Lung (tissue), 12 donors: ENCODE measurements around the gene ARID1B. TPM values are rescaled to one million over a fixed set of nuclear protein-coding genes. Genes with fewer than 3 reads are reported as not detected.

Source experiments
- ATAC-seq: fragments of 200-7000 bp; cut with Tn5 transposase; one replicate; pipeline ENCODE4 v1.9.1; 2020; ENCODE audit warnings: moderate number of reproducible peaks; ENCODE audit not compliant: insufficient read depth, low FRiP score
- DNase-seq, 3 donors: peaks; one replicate each; pipeline ENCODE4 v3.0.0-alpha.2; 2013 to 2017
- H3K27ac ChIP-seq, 2 donors: one replicate each; pipeline ENCODE4 v1.5.1; 2013; ENCODE audit warnings: mild to moderate bottlenecking in 2 of 2, moderate library complexity in 2 of 2, control low read depth in 1 of 2, inconsistent platforms in 1 of 2, low read depth in 1 of 2, low read length in 1 of 2
- H3K27me3 ChIP-seq, 3 donors: one replicate each; pipeline ENCODE4 v1.5.1; 2013; ENCODE audit warnings: low read length in 2 of 3; ENCODE audit not compliant: control insufficient read depth in 3 of 3, insufficient read depth in 3 of 3
- H3K36me3 ChIP-seq, 4 donors: one replicate each; pipeline ENCODE4 v1.5.1; 2013; ENCODE audit warnings: low read length in 4 of 4, mild to moderate bottlenecking in 1 of 4, moderate library complexity in 1 of 4; ENCODE audit not compliant: control insufficient read depth in 4 of 4, insufficient read depth in 4 of 4
- H3K4me1 ChIP-seq, 5 donors: one replicate each; pipeline ENCODE4 v1.5.1; 2013; ENCODE audit warnings: low read length in 5 of 5, mild to moderate bottlenecking in 2 of 5, moderate library complexity in 1 of 5; ENCODE audit not compliant: control insufficient read depth in 5 of 5, insufficient read depth in 5 of 5
- H3K4me3 ChIP-seq: one replicate; pipeline ENCODE4 v1.5.1; 2013; ENCODE audit warnings: mild to moderate bottlenecking, control low read depth, moderate library complexity
- H3K9ac ChIP-seq, 2 donors: one replicate each; pipeline ENCODE4 v1.5.1; 2013; ENCODE audit warnings: low read length in 2 of 2, control low read depth in 1 of 2; ENCODE audit not compliant: insufficient read depth in 1 of 2
- H3K9me3 ChIP-seq, 4 donors: one replicate each; pipeline ENCODE4 v1.5.1; 2013; ENCODE audit warnings: low read length in 3 of 4, mild to moderate bottlenecking in 1 of 4, moderate library complexity in 1 of 4; ENCODE audit not compliant: control insufficient read depth in 4 of 4, insufficient read depth in 3 of 4
- WGBS, 2 donors: extraction: QIAGEN DNeasy Blood & Tissue Kit; methylation state at CpG; one replicate each; pipeline ENCODE4 v1.1.7; 2013; 5-methylcytosine and 5-hydroxymethylcytosine counted together
- polyA plus RNA-seq, 2 donors: library from polyadenylated mRNA; stranded (reverse); fragments of 200-250 nt; gene quantifications; one replicate each; pipeline ENCODE4 v1.2.1, GENCODE V29; 2013
- total RNA-seq, 2 donors: library from RNA; depleted of rRNA in 1 of 2; stranded (reverse); fragments of >200 nt in 1 of 2; gene quantifications; one replicate each; pipeline ENCODE4 v1.2.1, GENCODE V29; 2014 to 2021
- TF ChIP-seq, protein P1 (sequence below): IDR thresholded peaks from 2 replicates; pipeline ENCODE4 v1.5.1; 2012; ENCODE audit warnings: mild to moderate bottlenecking; ENCODE audit errors: control extremely low read depth, extremely low read depth
- donor health status: control.
- donor health status: control.
- donor health status: Bipolar disorder and iron deficiency.
- donor health status: healthy.
- donor health status: DM: yes; HTN: yes; CAD: no.

The ARID1B gene
- total and polyA plus RNA-seq, 4 donors = 10.5 to 239 (median 50.9) TPM

DNA sequence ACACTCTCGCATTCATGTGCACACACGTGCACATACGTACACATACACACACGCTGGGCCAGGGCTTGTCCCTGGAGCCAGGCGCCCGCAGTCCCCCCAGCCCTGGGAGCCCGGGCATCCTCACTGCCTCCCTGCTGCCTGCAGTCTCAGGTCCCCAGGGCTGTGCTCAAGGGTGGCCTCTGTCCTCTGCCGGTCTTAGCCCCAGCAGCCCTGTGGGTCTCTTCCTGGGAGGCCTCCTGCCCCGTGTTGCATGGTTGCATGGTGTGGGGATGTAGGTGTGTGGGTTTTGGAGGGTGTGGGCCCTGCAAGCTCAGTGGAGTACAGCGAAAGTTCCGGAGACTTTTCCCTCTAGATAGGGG lies 444.6 kb downstream of the ARID1B start:
- H3K9ac ChIP-seq = no peak overlapping the region
- no peak overlapping the region for H3K4me3 ChIP-seq
- TF ChIP-seq, protein P1, sequence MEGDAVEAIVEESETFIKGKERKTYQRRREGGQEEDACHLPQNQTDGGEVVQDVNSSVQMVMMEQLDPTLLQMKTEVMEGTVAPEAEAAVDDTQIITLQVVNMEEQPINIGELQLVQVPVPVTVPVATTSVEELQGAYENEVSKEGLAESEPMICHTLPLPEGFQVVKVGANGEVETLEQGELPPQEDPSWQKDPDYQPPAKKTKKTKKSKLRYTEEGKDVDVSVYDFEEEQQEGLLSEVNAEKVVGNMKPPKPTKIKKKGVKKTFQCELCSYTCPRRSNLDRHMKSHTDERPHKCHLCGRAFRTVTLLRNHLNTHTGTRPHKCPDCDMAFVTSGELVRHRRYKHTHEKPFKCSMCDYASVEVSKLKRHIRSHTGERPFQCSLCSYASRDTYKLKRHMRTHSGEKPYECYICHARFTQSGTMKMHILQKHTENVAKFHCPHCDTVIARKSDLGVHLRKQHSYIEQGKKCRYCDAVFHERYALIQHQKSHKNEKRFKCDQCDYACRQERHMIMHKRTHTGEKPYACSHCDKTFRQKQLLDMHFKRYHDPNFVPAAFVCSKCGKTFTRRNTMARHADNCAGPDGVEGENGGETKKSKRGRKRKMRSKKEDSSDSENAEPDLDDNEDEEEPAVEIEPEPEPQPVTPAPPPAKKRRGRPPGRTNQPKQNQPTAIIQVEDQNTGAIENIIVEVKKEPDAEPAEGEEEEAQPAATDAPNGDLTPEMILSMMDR = no peak
- H3K36me3 ChIP-seq = no peaks in the 10 kb centered on the region
- no peak for ATAC-seq
- DNase-seq = no peak
- peaks cover 0 to 6% (median 2%) of the 10 kb centered on the region in 5 donors for H3K4me1 ChIP-seq
- WGBS, 2 donors = 89 to 93% methylated on average over 11 of the region's 11 CpGs
- H3K27ac ChIP-seq = no peak overlapping the region
- H3K27me3 ChIP-seq = no peaks in the 10 kb centered on the region
- no peaks in the 10 kb centered on the region for H3K9me3 ChIP-seq

DNA sequence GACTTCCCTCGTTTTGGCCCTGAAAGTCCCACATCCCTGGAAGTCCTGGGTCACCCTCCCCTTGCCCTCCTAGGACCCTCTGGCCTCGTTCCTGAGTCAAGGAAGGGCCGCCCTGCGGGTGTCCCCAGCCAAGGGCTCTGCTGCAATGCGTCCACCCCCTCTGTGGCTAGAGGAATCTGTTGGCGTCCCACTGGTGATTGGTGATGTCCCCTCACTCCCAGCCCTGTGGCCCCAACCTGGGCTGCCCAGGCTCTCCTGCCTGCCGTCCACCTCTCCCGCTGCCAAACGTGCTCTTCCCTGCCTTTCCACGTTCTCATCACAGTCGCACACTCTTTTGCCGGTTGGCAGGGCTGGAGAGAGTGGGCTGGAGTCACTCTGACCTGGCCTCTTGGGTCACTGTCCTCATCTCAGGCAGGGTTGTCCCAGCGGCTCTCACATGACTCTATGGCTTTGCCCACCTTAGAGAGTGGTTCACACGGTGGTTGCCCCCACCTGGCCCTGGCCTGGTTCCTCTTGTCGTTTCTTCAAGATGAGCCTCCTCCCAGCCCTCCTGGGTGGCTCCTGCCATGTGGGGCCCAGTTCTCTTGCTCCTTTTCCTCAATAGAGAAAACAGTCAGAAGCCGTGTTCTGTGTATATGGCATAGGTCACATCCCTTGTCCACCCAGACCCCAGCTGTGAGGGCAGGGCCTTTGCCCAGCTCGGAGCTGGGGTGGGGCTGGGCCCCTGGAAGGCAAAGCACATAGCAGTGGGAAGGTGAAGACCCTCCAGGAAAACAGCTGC lies 445.2 kb downstream of the ARID1B start:
- WGBS, 2 donors = 80 to 89% methylated on average over 17 of the region's 17 CpGs
- no peaks in the 10 kb centered on the region for H3K36me3 ChIP-seq
- no peak overlapping the region for H3K4me3 ChIP-seq
- ATAC-seq (no peak), DNase-seq (no peak)
- no peak overlapping the region for H3K9ac ChIP-seq
- H3K4me1 ChIP-seq = peaks cover 0 to 6% (median 5%) of the 10 kb centered on the region in 5 donors
- no peaks in the 10 kb centered on the region for H3K27me3 ChIP-seq
- TF ChIP-seq, protein P1 = no peak
- no peak overlapping the region for H3K27ac ChIP-seq
- no peaks in the 10 kb centered on the region for H3K9me3 ChIP-seq

DNA sequence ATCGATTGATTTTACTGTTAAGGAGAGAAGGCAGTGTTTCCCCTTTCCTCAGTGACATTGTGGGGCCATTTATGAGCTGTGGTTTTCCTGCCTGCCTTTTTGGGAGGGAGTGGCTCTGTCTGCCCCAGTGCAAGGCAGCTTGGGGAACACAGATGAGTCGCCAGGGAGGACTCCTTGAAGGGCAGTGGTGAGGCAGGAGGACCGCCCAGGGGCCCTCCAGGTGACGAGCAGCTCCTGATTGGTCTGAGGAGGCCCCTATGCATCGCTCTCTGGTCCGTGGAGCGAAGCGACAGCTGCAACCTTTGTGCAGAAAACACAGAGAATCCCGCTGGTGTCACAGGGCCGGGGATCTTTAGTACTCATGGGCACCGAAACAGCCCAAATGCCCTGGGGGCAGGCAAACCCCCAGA lies 445.8 kb downstream of the ARID1B start:
- ATAC-seq (no peak), DNase-seq (no peak)

More for the DNA sequence above, 445.8 kb downstream of the ARID1B start:
- no peak overlapping the region for H3K9ac ChIP-seq
- peaks cover 0 to 7% (median 5%) of the 10 kb centered on the region in 5 donors for H3K4me1 ChIP-seq
- H3K4me3 ChIP-seq = no peak overlapping the region
- TF ChIP-seq, protein P1 = no peak
- 41 to 69% methylated on average over 11 of the region's 11 CpGs for WGBS, 2 donors
- no peaks in the 10 kb centered on the region for H3K36me3 ChIP-seq
- H3K9me3 ChIP-seq = peaks cover 0 to 3% (median 0%) of the 10 kb centered on the region in 4 donors
- H3K27ac ChIP-seq = no peak overlapping the region
- H3K27me3 ChIP-seq = no peaks in the 10 kb centered on the region
